Panc1 (cell line): ENCODE results near the gene HSPB8. TPM values are rescaled to one million over a fixed set of nuclear protein-coding genes. Genes with fewer than 3 reads are reported as not detected.

Experiments
- ATAC-seq: fragments of 200-7000 bp; cut with Tn5 transposase; 2 replicates; pipeline ENCODE4 v1.9.1; 2020; ENCODE audit warnings: mild to moderate bottlenecking, moderate library complexity
- BruUV-seq: library from RNA; stranded (reverse); fragments of 400-500 nt; replicated peaks from 2 replicates; lab custom pipeline; 2021; lab: Mats Ljungman, UMichigan
- CTCF ChIA-PET: fragments of 300-600 bp; sonication (Branson Sonifier 250); formaldehyde crosslinking; loops from one replicate; lab custom pipeline; 2022; ENCODE audit warnings: antibody characterized with exemption; lab: Charles Lee
- POLR2A ChIA-PET: fragments of 300-600 bp; sonication (Branson Sonifier 250); formaldehyde crosslinking; loops from one replicate; lab custom pipeline; 2022; ENCODE audit warnings: antibody characterized with exemption; lab: Charles Lee
- DNase-seq: peaks from one replicate; pipeline ENCODE4 v3.0.0-alpha.2; 2010; ENCODE audit warnings: low read depth, low spot score
- H3K27ac ChIP-seq: 2 replicates; pipeline ENCODE4 v1.5.1; 2011; ENCODE audit warnings: mild to moderate bottlenecking, low read length, inconsistent platforms
- H3K27me3 ChIP-seq: fragments of 200-500 bp; sonication (Bioruptor generic); 2 replicates; pipeline ENCODE4 v1.6.0; 2014; ENCODE audit warnings: low read length, inconsistent platforms; ENCODE audit not compliant: control insufficient read depth, insufficient read depth
- H3K36me3 ChIP-seq: fragments of 200-500 bp; sonication (Bioruptor generic); 2 replicates; pipeline ENCODE4 v1.5.1; 2014; ENCODE audit warnings: inconsistent platforms, mild to moderate bottlenecking, low read length, moderate library complexity; ENCODE audit not compliant: control insufficient read depth, insufficient read depth
- H3K4me1 ChIP-seq: 2 replicates; pipeline ENCODE4 v1.5.1; 2011; ENCODE audit warnings: inconsistent platforms, mild to moderate bottlenecking, low read length, moderate library complexity; ENCODE audit not compliant: control insufficient read depth, insufficient read depth
- H3K4me3 ChIP-seq, 2 experiments: 2 replicates each; pipeline ENCODE4 v1.5.1; 2011 to 2012; ENCODE audit warnings: low read depth in 2 of 2, low read length in 2 of 2, mild to moderate bottlenecking in 2 of 2, inconsistent platforms in 1 of 2, moderate library complexity in 1 of 2
- H3K9me3 ChIP-seq: fragments of 200-500 bp; sonication (Bioruptor generic); 2 replicates; pipeline ENCODE4 v1.5.1; 2014; ENCODE audit warnings: low read depth, mild to moderate bottlenecking, inconsistent platforms, low read length, moderate library complexity; ENCODE audit not compliant: control insufficient read depth, insufficient read depth
- CTCF ChIP-seq: fragments of 450-650 bp; IDR thresholded peaks from 2 replicates; pipeline ENCODE4 v1.5.1; 2017; ENCODE audit warnings: mild to moderate bottlenecking
- POLR2AphosphoS5 ChIP-seq: IDR thresholded peaks from 2 replicates; pipeline ENCODE4 v1.6.1; 2012; ENCODE audit warnings: mild to moderate bottlenecking, low read depth, low read length, moderate library complexity
- REST ChIP-seq, 2 experiments: IDR thresholded peaks; 2 replicates each; pipeline ENCODE4 v1.6.1; 2011 to 2012; ENCODE audit warnings: low read depth in 2 of 2, control low read depth in 1 of 2, low read length in 1 of 2, mild to moderate bottlenecking in 1 of 2, moderate library complexity in 1 of 2; ENCODE audit not compliant: insufficient read depth in 1 of 2
- SIN3A ChIP-seq: IDR thresholded peaks from 2 replicates; pipeline ENCODE4 v1.6.1; 2012; ENCODE audit warnings: low read depth, mild to moderate bottlenecking, low read length, moderate library complexity, borderline replicate concordance; ENCODE audit not compliant: insufficient read depth
- TCF7L2 ChIP-seq: IDR thresholded peaks from 2 replicates; pipeline ENCODE4 v1.6.1; 2011; ENCODE audit warnings: mild to moderate bottlenecking, low read depth, low read length, inconsistent platforms
- in situ Hi-C: cut with HindIII; loops from 2 replicates; pipeline ENCODE4 v1.10.0; 2016; ENCODE audit warnings: low sequenced_read_pairs, low pct_unique_long_range_greater_than_20kb
- intact Hi-C: fragments of 100-400 bp; cut with micrococcal nuclease; formaldehyde crosslinking; loops from one replicate; pipeline ENCODE4 v1.10.0; 2022; ENCODE audit not compliant: unreplicated experiment
- total RNA-seq: library from RNA; stranded (reverse); gene quantifications from one replicate; pipeline ENCODE4 v1.2.1, GENCODE V29; 2021; ENCODE audit not compliant: unreplicated experiment

Gene HSPB8
- total RNA-seq, 1 experiment from 2014 or later: 2.0 TPM

GRCh38 chr12:119179335-119180021 is 747 bp downstream of the HSPB8 start:
- in situ Hi-C loops: no loop called here
- CTCF ChIA-PET: interaction anchor here (0.6 kb wide), 1 partner anchor 488 kb away, joined by 3 read pairs; the partner anchor contains the start of gene PRKAB1
- peaks cover 16% of the 10 kb centered on the region for H3K4me1 ChIP-seq

GRCh38 chr12:119180380-119181040 is 1.8 kb downstream of the HSPB8 start:
- peak overlapping the region; percentile 55 for H3K27ac ChIP-seq

More at GRCh38 chr12:119179335-119180021, 747 bp downstream of the HSPB8 start:
- BruUV-seq: no TSS peak
- H3K9me3 ChIP-seq: no peaks in the 10 kb centered on the region
- peak; percentile 59 for ATAC-seq
- peak overlapping the region; percentile 40 to 72 for H3K4me3 ChIP-seq
- intact Hi-C loops: no loop called here
- peak; percentile 39 for DNase-seq
- no peak for TF ChIP-seq TCF7L2
- TF ChIP-seq POLR2AphosphoS5: no peak
- TF ChIP-seq CTCF: no peak
- H3K36me3 ChIP-seq: no peaks in the 10 kb centered on the region
- POLR2A ChIA-PET: no interaction called here
- H3K27ac ChIP-seq: no peak overlapping the region; the same call in 1 of the 2 replicates
- H3K27me3 ChIP-seq: no peaks in the 10 kb centered on the region; the same call in 1 of the 2 replicates

More at GRCh38 chr12:119180380-119181040, 1.8 kb downstream of the HSPB8 start:
- intact Hi-C loops (no loop called here), in situ Hi-C loops (no loop called here)
- DNase-seq: no peak
- TF ChIP-seq REST (IDR thresholded peaks at IDR 0.05; ENCODE audit: insufficient read depth in 1 of 2, low read depth in 2 of 2, low read length in 1 of 2) (no peak), TCF7L2 (no peak), CTCF (no peak), POLR2AphosphoS5 (no peak), SIN3A (no peak)
- POLR2A ChIA-PET: no interaction called here
- BruUV-seq: no TSS peak
- no peaks in the 10 kb centered on the region for H3K9me3 ChIP-seq
- H3K4me1 ChIP-seq: peaks cover 16% of the 10 kb centered on the region
- CTCF ChIA-PET: no interaction called here
- no peaks in the 10 kb centered on the region for H3K36me3 ChIP-seq
- no peaks in the 10 kb centered on the region; the same call in 1 of the 2 replicates for H3K27me3 ChIP-seq
- no peak for ATAC-seq
- H3K4me3 ChIP-seq: peak overlapping the region in 1 of 2 experiments; percentile 72; a peak in 2 of 4 replicates
